GM21360 (cell line): ENCODE results near the gene DQX1.

Experiments
- ATAC-seq: cut with Tn5 transposase; IDR thresholded peaks from one replicate; pipeline ENCODE4 v1.9.1; 2021; ENCODE audit warnings: mild to moderate bottlenecking, moderate library complexity; ENCODE audit not compliant: unreplicated experiment

The DQX1 gene

DNA sequence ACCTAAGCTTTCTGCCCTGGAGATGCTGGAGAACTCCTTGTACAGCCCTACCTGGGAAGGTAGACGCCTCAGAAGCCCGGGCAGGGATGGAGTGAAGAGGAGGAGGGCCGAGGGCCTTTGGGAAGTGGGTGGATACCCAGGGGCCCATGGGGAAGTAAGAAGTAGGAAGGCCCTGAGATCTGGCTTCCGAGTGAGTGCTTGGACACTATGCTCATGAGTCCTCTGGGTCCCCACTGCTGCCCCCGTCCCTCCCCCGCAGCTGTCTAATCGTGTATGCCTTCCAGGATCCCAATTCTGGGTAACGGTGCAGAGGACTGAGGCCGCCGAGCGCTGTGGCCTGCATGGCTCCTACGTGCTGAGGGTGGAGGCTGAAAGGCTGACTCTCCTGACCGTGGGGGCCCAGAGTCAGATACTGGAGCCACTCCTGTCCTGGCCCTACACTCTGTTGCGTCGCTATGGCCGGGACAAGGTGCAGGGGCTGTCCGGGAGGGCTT lies 29.6 kb upstream of the DQX1 start:
- no peak for ATAC-seq

DNA sequence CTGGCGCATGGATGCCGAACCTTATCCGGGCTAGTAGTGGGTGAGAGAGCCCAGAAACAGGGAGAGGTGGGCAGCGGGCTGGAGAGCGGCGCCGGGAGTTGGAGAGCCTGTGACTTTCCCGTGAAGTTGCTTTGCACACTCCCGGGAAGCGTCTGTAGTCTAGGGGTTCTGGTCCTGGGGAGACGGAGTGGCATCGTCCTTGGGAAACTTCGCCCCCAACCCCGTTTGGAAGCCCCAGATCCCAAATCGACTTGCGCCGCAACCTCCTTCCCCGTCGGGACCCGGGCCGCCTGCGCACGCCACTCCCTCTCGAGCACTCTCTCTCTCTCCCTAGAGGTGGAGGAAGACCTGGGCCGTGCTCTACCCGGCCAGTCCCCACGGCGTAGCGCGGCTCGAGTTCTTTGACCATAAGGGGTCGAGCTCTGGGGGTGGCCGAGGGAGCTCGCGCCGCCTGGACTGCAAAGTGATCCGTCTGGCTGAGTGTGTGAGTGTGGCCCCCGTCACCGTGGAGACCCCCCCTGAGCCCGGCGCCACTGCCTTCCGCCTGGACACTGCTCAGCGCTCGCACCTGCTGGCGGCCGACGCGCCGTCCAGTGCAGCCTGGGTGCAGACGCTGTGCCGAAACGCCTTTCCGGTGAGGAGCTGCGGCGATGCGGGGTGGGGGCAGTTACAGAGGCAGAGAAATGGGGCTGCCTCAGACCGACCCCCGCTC lies 28.9 kb upstream of the DQX1 start:
- no peak for ATAC-seq

DNA sequence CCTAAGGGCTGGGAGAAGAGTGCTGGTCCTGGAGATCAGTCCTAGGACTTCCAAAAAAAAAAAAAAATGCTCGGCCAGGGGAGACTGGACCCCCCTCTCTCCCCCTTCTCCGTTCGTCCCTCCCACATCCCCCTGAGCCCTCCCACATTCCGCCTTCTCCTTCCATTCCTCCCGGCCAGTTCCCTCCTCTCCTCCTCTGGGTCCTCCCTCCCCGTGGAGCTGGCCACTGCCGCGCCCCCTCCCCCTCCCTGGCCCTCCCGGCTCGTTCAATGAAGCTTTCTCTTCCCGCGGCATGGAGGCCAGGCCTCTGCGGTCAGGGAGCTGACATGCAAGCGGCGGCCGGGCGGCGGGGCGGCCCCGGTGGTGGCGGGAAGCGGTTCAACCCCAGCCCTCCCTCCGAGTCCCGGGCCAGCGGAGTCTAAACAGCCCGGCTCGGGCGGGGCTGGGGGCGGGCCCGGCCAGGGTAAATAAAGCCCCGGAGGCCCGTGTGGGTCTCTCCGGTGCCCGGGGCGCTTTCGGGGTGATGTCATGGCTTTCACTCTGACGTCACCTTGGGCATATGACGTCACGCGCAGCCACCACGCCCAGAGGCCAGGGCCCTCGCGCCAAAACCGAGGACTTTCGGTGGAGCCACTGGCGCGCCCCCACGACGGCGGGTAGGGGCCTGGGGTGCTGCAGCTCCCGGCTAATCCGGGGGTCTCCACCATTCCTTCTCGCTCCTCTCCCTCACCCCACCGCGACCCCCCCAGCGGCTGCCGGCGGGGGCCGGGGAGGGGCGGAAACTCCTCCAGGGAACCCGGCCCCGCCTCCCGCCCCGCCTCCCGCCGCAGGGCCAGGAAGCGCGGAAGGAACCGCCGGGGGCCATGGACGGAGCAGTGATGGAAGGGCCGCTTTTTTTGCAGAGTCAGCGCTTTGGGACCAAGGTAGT lies 28.1 kb upstream of the DQX1 start, which contains the start of the genes DOK1 and LOXL3:
Gene DOK1 (plus strand): TSS at position 829 of the 928 bp plus-strand sequence. CDS start 35 bp downstream, at position 864.
Gene LOXL3 (minus strand): TSS at position 51 of the 928 bp plus-strand sequence. CDS start 1,308 bp downstream, outside the sequence.
- ATAC-seq = peak; percentile 41

DNA sequence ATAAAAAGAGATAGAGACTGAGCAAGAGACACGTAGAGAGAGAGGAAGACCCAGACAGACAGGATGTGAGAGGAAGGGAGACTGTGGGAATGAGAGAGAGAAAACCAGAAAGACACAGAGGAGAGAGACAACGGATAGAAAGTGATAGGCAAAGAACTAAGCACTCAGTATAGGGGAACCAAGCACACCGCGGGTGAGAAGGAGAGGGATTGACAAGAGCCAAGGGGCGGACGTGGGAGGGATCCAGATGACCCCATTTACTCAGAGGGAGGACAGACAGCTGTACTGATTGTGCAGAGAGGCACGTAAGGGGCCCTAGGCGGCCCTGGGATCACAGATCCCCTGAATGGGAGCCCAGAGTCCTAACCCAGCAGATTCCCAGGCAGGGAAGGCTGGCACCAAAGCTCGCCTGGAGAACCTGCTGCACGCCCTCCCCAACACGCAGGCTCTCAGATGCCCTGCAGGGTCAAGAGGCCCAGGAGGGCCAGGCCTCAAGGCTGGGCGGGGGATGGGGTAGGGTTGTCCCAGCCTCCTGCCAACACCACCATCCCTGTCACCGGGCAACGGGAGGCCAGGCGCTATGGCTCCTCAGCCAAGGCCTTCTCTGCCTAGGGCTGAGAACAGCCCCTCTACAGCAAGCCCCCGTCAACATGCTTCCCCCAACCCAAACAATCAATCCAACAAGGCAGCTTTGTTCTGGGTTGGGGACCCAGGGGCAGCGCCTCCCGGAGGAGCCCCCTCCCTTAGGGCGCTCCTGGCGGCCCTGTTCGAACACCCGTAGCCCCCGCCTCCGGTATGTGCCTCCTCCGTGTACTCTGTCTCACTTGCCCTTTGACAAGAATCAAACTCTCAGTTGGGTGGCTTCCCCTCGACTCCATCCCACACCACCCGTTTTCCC lies 27.1 kb upstream of the DQX1 start:
- ATAC-seq = no peak

DNA sequence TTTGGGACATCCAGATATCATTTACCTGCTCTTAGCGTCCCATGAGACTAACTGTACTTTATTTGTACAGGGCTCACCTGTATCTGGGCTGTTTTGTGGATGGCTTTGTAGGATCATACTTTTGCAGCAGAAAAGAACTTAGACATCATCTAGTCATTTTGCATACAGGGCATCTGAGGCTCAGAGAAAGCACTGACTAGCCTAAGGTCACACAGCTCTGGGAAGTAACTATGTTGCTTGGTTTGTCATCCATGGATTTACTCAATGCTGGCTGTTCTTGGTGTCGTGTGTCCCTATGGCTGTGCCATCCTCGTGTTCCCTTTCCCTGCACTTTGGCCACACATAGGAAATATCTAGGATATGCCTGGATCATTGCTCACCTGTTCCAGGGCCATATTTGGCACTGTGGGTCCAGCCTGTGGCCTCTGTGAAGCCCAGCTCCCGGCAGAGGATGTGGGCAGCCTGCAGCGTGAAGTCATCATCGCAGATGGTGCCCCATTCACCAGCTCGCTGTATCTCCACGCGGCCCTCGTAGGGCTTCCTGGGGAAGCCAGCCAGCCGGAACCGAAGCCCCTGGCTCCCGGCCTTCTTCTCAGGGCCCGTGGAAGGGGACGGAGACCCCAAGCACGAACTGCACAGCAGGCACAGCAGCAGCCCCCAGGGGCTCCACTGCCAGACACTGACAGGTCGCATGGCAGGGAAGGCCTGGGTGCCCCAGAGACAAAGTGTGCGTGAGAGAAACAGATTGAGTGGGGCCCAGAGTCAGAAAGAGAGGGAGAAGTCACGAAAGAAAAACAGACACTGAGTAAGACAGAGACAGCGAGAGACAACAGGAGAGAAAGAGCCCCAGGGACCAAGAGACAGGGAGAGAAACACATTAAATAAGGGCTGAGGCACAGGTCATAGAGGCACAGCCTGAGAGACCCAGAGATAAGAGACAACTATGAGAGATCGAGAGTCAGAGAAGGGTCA lies 26.2 kb upstream of the DQX1 start:
- no peak for ATAC-seq

DNA sequence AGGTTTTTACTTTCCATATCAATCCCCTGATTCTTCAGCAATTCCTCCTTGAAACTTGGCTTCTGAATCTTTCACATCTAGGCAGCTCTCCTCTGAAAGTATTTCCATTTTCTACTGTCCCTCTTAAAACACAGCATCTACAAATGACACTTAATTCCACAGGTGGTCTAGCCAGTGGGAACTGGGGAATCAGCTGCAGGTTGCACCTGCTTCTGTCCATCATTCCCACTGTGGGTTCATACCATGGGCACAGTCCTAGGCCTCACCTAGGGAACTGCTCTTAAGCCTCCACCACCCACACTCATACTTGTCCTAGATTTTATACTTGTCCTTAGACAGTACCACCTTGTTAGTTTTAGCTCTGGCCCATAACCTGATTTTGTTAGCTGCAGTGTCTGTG lies 25.5 kb upstream of the DQX1 start:
- ATAC-seq = no peak

DNA sequence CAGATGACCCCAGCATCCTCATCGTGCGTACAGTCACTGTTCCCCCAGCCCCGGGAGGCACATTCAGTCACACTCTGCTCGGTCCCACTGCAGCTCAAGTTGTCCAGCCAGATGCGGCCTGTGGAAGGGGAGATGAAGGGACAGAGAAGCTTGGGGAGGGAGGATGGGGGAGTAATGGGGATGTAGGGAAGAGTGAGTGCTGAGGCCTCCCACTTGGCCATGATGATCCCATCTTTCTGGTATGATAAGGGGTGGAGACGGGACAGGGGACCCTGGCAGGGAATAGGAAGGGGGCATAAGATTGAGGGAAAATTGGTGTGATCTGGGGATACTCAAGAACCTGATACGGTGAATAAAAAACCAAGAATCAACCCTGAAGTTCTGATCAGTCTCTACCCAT lies 24.2 kb upstream of the DQX1 start:
- no peak for ATAC-seq

DNA sequence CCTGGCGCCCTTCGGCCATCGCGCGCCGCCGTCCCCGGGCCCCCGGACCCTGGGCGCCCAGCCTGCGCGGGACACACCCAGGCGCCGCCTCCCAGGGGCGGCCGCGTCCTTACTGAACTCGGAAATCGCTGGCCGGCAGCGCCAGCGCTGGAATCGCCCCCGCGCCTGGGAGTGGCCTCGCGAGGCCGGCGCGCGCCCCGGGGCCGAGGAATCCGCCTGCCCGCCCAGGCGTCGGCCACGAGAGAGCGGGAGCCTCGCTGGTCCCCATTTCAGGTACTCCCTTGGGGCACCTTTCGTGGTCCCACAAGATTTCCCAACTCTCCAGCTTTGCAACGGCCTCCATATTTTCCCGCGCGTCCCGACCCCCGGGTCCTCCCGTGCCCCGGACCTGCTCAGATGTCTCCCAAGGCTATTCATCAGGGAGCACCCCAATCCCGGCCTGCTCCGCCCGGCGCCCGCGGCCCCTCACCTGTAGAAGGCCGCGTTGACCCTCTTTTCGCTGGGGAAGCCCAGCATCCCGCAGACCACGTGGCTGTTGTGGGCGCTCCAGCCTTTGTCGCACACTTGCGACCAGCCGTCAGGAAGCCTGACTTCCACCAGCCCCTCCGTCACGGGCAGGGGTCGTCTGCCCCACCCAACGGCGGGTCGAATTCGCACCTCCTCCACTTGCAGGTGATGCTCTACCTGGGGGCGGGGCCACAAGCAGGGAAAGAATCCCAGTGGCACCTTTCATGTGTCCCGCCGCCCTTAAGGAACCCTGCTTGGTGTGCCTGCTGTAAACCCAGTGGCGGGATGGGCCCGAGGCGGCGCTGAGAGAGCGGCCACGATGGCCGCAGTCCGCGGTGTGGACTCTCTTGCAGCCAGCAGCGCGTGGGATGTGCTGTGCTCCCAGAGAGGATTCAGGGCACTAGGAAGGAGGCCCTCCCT lies 23.1 kb upstream of the DQX1 start:
- no peak for ATAC-seq

DNA sequence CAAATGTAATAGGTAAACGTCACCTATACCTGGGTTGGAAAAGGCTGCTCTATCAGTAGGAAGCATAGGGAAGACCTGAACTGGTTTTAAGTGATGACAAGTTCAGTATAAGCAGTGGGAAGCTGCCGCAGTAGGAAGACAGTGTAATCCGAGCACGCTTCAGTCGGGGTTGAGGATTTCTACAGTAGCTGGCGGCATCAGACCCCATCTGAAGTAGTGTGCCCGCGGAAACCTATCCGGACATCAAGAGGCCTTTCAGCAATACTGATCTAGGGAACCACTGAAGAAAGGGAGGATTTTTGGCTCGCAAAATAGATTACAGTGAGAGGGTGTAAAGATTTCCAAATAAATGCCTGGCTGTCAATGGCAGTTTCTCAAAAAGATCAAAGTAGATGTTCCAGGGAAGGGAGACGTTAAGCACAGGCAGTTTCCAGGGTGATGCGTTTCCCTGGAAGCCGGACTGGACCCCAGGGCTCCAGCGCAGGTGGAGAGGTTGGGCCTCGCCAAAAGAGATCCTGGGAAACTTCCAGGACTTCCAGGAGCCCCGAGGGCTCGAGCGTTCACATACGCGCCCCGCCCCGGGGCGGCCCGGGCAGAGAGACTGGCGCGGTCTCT lies 22.4 kb upstream of the DQX1 start:
- no peak for ATAC-seq

DNA sequence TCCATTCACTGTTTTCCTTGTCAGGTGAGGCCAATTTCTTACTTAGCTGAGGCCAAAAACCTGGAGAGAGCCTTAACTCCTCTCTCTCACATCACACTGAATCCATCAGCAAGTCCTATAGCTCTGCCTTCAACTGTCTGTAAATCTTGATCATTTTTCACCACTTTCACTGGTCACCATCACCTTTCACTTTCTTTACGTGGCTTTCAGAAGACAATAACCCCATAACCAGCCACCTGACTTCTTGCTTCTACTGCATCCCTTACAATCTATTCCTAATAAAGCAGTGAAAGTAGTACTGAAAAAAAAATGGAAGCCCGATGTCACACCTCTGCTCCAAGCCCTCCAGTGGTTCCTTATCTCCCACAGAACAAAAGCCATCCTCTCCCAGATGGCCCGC lies 20.0 kb upstream of the DQX1 start:
- no peak for ATAC-seq

DNA sequence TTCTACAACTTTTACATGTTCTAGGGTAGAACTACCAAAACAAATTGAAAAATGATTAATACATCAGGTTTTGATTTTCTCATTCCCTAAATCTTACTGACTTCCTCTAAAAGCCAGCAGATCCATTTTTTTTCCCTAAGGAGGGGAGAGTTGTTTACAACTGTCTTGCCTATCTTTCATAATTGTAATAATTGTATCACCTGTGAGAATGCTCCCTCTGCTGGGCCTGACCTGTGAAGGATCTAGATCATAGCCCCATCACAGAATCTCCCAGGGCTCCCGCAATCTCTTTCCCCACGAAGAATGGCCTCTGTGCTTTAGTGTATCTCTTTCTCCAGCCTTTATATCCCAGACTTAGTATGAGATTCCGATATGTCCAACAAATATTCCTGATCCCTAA lies 18.6 kb upstream of the DQX1 start:
- no peak for ATAC-seq

DNA sequence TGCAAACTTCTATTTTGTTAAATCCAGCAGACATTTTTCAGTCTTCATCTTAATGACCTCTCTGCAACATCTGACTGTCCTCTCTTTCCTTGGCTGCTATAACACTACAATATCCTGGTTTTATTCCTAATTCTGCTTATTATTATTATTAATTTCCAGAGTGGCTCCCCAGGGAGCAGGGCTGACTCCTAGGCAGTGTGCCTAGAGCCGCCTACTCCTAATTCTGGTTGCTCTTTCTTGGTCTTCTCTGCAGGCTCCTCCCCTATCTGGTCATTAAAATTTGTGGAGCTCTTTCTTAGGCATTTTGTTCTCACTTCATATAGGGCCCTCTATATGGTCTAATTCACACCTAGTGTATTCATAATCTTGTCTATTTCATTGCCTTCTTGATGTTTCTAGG lies 16.9 kb upstream of the DQX1 start:
- no peak for ATAC-seq

DNA sequence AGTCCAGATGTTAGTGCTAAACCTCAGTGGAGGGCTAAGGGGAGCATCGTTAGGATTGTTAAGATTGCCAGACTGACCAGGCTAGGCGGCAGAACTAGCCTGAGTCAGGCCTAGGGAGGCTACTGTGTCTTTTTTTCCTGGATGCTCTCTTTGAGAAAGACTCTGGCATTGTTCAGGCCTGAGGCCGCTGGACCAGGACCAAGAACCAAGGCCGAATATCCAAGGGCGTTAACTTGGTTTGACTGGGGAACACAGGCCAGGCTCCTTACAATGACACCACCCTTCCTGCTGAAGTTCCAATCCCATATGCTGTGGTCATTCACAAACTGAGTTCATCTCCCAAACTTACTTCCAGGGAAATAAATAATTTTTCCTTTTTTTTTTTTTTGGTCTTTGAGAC lies 14.3 kb upstream of the DQX1 start:
- ATAC-seq = no peak

DNA sequence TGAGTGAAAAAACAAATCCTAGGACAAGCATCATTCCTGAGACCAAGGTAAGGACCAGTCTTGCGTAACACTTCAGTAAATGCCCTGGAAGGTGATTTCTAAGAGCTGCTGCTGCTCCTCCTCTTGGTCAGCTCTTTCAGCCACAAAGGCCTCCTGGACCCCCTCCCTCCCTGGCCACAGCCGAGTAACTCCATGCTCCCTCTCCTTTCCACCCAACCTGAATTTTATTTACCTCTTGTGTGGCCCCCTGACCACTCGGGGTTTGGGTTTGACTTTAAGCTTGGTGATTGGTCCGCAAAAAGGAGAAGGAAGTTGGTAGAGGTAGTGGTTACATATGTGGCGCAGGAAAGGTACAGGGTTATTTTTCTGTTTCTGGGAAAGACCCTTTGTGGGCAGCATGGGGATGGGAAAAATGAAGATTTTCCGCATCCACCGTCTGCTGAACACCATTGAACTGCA lies 12.9 kb upstream of the DQX1 start:
- no peak for ATAC-seq

DNA sequence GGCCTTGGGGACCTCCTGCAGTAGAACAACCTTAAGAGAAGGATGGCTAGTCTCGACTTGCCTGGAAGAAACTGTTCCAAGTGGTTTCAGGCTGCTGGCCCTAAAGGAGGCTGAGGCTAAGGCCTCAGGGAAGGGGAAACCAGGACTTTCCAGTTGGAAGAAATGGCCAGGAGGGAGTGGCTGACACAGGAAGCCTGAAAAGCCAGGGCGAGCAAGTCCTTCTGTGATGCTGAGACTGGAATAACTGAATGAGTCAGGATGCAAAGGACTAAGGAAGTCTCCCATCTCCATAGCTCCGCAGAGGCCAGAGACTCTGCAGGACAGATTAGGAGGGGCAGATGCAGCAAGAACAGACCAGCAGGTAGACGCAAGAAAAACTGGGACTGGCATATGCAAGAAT lies 11.1 kb upstream of the DQX1 start:
- ATAC-seq = no peak

DNA sequence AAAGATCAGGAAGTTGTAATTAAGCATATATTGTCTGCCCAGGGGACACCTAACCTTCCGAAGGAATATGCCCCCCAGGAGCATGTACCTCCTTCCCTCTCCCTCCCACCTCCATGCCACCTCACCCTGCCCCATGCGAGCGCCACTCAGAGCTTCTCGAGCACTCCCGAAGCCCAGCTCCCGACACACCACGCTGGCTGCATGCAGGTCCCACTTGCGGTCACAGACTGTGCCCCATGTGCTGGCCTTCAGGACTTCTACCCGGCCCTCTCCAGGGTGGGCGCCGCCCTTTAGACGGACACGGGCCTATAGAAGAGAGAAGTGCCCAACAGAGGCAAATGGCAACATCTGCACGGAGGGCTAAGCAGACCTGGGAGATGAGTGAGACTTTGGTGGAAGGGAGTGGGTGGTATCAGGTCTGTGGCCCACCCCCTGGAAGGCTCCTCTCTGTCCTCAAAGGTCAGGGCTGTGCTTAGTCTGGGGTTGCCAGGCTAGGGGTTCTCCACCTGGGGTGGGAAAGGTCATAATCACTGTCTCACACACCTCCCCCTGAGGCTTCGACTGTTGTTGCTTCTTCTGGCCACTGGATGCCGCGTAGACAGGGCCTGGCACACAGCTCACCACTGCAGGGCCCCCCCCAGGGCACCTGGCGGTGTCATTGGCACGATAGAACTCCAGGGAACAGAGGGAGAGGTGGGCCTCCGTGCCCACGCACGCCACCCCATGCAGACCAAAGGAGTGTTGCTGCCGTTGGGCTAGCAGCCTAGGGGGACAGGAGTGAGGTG lies 10.3 kb upstream of the DQX1 start:
- no peak for ATAC-seq

DNA sequence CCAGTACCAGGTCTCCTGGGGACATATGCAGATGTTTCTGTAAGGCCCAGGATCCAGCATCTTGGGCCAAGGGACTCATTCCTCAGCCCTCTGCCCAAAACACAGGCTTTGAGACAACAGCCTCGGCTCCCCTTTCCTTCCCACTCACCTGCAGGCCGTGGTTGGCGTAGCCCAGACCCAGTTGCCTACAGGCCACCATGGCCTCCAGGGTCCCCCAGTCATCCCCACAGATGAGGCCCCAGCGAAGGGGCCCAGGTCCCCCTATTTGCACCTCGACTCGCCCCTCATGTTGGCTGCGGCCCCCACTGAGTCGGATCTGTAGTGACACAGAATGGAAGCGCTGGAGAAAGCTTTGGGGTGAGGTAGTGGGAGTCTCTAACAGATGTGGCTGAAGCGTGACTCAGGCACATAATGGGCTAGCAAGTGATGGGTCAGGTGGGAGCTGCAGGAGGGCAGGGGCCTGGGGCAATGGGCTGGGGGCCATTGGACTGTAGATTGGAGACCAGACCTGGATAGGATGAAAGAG lies 9.5 kb upstream of the DQX1 start:
- ATAC-seq = no peak
